Peyer's patch (tissue), 4 donors: Measurements from ENCODE around the gene CLSTN1.

Source experiments
- POLR2A ChIP-seq, 2 donors: fragments of 450-650 bp; IDR thresholded peaks; one replicate each; pipeline ENCODE4 v1.5.1; 2017; ENCODE audit warnings: antibody characterized with exemption in 2 of 2, mild to moderate bottlenecking in 2 of 2, moderate library complexity in 2 of 2
- TF ChIP-seq, protein P1 (sequence below), 6 experiments: fragments of 450-650 bp in 4 of 6; fragments of 200-600 bp in 2 of 6; sonication (generic) in 1 of 6; IDR thresholded peaks; one replicate each; pipeline ENCODE4 v1.5.1; 2017 to 2019; ENCODE audit warnings: antibody characterized with exemption in 6 of 6, mild to moderate bottlenecking in 3 of 6, moderate library complexity in 1 of 6

DNA sequence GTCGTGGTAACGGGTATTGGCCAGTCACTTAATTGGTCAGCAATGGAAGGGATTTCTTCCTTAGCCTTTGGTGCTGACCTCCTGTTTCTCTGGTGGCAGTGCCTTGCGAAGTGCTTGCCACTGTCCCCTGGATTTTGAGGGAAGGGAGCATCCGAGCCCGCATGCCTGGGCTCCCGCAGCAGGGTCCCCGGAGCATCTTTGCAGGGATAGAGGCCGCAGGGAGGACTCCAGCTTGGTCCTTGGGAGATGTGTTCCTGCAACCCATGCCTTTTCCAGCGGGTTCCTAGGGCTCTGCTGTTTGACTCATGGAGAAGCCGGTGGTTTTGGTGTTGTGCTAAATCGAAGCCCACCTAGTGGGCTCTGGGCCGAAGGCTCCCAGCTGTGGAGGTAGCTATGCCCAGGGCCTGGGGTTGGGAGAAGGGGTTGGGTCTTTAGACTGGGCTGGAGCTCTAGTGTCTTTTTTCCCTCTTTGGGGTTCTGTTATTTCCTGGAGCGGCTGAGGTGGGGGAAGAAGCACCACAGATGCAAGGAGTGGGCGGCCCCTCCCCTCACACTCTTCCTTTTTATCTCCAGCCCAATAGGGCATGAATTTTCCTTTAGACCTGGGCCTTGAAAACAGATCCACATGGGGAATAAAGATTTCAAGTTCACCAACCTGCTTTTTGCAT, 133.2 kb downstream of the CLSTN1 start:
- TF ChIP-seq, protein P1, sequence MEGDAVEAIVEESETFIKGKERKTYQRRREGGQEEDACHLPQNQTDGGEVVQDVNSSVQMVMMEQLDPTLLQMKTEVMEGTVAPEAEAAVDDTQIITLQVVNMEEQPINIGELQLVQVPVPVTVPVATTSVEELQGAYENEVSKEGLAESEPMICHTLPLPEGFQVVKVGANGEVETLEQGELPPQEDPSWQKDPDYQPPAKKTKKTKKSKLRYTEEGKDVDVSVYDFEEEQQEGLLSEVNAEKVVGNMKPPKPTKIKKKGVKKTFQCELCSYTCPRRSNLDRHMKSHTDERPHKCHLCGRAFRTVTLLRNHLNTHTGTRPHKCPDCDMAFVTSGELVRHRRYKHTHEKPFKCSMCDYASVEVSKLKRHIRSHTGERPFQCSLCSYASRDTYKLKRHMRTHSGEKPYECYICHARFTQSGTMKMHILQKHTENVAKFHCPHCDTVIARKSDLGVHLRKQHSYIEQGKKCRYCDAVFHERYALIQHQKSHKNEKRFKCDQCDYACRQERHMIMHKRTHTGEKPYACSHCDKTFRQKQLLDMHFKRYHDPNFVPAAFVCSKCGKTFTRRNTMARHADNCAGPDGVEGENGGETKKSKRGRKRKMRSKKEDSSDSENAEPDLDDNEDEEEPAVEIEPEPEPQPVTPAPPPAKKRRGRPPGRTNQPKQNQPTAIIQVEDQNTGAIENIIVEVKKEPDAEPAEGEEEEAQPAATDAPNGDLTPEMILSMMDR (IDR thresholded peaks at IDR 0.05): no peak
- no peak for TF ChIP-seq POLR2A (IDR thresholded peaks at IDR 0.05)
